T-helper 1 cell treated with Interleukin-12 subunit alpha and Interleukin-12 subunit beta and Interleukin-4 antibody, amounts not matched to agents 30 ng/mL and 1 ng/mL, for 36 hours (primary cell): ENCODE data around the gene TAF11. TPM values are rescaled to one million over a fixed set of nuclear protein-coding genes. Genes with fewer than 3 reads are reported as not detected.
"Not testable (repeated sequence)": the region's sequence is repeated elsewhere in the genome, so short reads cannot be mapped to it uniquely, and the experiment has no call there.

Source experiments
- intact Hi-C: fragments of 100-400 bp; cut with micrococcal nuclease; formaldehyde crosslinking; loops from one replicate; pipeline ENCODE4 v1.15.1; 2024
- total RNA-seq: library from RNA; stranded (reverse); gene quantifications from 2 replicates; pipeline ENCODE4 v1.2.3, GENCODE V29; 2022

Gene TAF11
- total RNA-seq, 1 donor from 2014 or later, result 30.3 TPM

DNA sequence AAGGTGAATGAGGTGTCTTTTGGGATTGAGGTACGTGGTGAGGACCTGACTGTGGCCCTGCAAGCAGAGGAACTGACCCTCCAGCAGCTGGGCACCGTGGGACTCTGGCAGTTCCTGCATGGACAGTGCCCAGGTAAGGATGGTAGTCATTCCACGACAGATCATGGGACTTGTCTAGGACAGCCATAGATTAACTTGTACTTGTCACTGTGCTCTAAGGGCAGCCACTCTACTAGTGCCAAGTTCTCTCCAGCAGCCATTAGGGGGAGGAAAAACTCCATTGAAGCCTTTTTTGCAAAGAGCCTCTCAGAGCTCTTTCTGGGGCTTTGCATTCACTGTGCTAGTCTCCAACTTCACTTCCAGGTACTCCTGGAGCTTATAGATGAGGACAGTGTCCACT lies 20.4 kb downstream of the TAF11 start:
- intact Hi-C loops, result no loop called here

DNA sequence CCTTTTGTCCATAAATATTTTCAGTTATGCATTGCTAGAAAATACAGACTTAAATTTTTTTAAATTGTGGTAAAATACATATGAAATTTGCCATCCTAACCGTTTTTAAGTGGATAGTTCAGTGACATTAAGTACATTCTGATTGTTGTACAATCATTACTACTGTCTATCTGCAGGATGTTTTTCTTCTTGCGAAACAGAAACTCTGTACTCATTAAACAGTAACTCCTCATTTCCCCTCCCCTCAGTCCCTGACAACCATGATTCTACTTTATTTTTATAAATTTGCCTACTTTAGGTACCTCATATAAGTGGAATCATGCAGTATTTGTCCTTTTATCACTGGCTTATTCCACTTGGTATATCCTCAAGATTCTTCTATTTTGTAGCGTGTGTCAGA lies 21.3 kb downstream of the TAF11 start:
- intact Hi-C loops, result no loop called here

DNA sequence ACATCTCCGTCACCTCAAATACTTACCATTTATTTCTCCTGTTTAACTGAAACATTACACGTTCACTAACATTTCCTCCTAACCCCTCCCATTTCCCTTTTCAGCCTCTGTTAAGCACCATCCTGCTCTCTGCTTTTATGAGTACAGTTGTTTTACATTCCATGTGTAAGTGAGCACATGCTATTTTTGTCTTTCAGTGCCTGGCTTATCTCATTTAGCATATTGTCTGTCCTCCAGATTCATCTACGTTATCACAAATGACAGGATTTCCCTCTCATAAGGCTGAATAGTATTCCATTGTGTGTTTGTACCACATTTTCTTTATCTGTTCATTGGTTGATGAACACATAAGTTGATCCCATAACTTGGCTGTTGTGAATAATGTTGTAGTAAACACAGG lies 22.7 kb downstream of the TAF11 start:
- intact Hi-C loops, result no loop called here

DNA sequence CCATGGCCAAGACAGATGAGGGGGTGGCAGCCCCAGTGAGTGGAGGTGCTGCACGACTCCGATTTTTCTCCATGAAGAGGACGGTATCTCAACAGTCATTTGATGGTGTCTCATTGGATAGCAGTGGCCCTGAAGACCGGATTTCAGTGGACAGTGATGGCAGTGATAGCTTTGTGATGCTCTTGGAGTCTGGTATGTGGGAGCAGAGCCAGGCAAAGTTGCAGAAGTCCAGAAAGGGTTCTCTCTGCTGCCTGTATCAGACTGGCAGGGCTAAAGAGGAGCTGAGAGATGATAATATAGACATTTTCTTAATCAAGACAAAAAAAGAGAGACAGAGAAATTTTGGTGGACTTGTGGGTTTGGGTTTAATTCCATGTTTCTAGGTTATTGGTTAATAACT lies 23.8 kb downstream of the TAF11 start:
- intact Hi-C loops, result no loop called here

DNA sequence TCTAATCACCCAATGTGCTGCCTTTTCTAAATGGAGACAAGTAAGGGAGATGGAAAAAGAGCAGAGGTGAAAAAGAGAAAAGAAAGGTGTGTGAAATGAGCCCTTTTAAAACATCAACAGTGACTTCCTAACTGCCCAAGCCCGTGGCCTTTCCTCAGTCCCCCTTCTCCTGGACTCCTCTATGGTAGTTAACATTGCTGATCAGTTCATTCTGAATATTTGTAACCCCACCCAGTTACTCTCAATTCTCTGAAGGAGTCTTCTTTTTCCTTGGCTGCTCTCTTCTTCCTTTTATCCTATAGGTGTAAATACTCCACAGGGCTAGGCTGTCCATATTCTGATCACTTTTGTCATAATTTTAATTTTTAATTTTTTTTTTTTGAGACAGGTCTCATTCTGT lies 27.1 kb downstream of the TAF11 start:
- intact Hi-C loops, result no loop called here

DNA sequence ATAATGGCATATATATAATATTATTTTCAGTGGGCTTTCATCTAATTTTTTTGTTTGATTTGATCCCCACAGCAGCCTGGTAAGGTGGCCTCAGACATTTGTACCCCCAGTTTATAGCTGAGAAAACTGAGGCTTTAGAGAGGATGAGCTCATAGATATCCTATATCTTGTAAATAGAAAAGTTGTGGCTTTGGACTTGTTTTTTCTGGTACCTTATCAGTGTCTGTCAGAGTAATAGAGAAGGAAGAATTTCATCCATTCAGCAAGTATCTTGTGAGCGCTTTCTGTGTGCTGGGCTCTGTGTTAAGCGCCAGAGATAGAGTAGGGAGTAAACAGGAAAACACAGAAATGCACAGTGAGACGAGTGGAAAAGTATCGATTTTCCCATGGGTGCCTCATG lies 27.9 kb downstream of the TAF11 start:
- intact Hi-C loops, result no loop called here

DNA sequence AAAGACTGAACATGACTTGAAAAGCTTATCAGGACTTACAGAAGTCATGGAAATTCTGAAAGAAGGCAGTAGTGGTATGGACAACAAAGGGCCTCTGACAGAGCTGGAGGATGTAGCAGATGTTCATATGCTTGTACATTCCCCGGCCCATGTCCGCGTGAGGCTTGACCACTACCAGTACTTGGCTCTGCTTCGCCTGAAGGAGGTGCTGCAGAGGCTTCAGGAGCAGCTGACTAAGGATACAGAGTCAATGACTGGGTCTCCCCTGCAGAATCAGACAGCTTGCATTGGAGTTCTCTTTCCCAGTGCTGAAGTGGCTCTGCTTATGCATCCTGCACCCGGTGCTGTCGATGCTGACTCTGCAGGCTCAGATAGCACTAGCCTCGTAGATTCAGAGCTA lies 29.2 kb downstream of the TAF11 start:
- intact Hi-C loops, result no loop called here

DNA sequence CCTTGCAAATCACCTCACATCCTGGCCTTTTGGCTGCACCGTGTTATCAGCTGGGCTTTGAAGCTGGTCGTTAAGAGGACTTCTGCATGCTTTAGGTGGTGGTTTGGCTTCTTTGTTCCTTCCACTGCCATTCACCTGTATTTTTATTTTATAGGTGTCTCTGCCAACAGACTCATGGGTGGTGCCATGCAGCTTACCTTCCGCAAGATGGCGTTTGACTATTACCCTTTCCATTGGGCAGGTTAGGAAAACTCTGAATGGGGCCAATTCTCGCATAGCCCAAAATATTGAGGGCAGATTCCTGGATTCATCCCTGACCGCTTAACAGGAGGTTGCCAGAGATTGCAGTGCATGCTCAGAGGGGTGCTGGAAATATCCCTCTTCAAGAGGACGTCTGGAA lies 32.4 kb downstream of the TAF11 start:
- intact Hi-C loops, result no loop called here

DNA sequence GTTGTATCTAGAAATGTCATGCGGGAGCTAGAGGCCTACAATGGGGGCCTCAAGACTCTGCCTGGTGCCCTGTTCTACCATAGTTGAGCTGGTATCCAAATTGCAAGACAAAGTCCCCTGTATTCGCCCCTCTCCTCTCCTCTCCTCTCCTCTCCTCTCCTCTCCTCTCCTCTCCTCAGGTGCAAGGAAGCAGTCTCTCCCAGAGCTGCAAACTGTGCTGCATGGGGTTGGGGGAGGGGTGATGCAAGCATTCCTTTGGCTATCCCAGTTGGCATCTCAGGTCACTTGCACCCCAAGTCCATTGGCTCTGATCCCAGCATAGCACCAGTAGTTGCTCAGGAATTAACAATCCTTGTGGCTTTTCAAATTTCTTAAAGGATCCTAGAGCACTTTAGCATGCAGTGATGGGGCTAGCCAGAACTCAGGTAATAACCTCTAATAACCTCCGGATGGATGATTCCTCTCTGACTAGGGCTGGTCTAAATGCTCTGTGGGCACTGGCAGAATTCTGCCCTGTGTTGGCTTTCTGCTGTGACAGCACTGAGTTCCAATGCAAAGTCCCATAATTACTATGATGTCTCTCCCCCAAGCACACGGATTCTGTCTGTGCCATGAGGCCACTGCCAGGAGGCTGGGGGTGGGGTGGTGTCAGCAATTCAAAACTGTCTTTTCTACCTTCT lies 35.3 kb downstream of the TAF11 start:
- intact Hi-C loops, result no loop called here

DNA sequence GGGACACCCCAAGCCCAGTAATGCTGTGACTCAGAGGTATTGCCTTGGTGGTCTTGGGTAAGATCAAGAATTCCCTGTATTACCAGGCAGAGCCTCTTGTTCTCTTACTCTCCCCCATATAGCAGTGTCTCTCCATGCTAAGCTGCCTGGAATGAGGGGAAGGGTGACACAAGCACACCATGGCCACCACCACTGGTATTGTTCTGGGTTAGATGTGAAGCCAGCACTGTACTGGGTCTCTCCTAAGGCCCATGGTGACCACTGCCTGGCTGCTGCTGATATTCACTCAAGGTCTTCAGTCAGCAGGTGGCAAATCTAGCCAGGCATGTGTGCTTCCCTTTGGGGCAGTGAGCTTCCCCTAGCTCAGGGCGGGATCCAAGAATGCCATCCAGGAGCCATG lies 36.5 kb downstream of the TAF11 start:
- intact Hi-C loops, result no loop called here

DNA sequence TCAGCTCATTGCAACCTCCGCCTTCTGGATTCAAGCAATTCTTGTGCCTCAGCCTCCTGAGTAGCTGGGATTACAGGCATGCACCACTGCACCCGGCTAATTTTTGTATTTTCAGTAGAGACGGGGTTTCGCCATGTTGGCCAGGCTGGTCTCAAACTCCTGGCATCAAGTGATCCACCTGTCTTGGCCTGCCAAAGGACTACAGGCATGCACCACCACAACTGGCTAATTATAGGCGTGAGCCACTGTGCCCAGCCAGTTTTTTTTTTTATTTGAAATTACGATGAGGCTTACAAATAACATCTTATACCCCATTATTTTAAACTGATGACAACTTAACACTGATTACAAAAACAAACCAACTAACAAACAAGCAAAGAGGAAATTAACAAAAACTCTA lies 38.8 kb downstream of the TAF11 start:
- intact Hi-C loops, result not testable (repeated sequence)

DNA sequence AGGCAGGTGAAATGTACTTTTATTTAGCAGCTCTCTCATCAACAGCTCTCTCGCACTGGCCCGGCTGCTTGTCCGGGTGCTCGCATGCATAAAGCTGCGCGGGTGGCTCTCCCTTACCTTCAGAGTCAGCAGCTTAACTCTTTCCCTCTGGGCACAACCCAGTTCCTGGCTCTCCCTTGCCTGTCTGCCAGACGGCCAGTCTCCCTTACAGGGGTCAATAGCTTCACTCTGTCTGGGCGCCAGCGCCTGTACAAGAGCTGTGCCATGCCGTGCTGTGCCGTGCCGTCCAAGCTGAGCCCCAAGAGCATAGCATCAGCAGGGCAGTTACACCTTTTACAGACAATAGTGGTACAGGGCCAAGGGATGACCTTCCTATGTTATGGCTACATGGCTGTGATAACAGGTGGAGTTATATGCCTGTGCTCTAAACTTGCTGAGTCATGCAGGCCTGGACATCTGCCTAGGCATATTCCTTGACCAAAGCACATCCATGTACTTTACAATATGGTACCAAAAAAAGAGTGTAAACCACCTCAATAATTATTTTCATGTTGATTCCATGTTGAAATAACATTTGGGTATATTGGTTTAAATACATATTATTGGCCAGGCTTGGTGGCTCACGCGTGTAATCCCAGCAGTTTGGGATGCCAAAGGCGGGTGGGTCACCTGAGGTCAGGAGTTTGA lies 48.0 kb downstream of the TAF11 start:
- intact Hi-C loops, result no loop called here

DNA sequence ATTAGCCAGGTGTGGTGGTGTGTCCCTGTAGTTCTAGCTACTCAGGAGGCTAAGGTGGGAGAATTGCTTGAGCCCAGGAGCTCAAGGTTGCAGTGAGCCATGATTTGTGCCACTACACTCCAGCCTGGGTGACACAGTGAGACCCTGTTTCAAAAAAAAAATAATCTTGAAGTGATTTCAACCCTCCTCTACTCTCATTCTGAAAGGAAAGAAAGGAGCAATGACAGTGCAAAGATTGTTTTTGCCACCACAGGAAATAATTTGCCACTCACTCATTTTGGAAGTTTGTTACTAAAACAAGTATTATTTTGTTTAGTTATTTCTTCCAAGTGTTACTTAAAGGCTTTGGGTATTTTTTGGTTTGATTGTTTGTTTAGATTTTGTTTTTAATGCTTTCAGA lies 50.3 kb downstream of the TAF11 start:
- intact Hi-C loops, result no loop called here

DNA sequence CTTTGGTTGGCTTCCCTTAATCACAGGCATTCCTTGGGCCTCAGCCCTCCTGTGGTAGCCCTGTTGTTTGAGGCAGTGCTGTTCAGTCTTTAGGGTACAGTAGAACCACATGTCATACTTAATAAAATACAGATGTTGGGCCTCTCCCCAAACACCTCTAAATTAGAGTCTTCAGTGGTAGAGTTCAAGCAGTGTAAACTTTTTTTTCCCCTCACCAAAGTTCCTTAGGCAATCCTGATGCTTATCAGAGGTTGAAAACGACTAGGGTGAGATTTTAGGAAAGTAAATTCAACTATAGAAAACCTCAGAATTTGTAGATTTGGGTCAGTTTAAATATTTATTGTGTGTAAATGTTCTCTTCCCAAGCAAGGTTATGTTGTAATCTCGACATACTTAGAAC lies 51.4 kb downstream of the TAF11 start:
- intact Hi-C loops, result no loop called here

DNA sequence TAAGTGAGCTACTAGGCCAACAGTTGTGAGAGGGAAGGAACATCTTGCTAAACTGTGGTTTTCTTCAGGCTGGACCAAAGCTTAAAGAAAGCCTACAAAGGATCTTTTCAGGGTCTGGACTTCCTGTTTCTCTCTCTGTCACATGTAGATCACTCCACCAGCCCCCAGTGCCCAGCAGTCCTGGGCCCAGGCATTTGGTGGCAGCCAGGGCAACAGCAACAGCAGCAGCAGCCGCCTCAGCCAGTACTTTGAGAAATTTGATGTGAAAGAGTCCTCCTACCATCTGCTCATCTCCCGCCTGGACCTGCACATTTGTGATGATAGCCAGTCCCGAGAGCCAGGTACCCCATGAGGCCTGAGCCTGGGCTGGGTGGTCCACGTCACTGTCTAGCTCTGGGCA lies 51.8 kb downstream of the TAF11 start:
- intact Hi-C loops, result no loop called here

DNA sequence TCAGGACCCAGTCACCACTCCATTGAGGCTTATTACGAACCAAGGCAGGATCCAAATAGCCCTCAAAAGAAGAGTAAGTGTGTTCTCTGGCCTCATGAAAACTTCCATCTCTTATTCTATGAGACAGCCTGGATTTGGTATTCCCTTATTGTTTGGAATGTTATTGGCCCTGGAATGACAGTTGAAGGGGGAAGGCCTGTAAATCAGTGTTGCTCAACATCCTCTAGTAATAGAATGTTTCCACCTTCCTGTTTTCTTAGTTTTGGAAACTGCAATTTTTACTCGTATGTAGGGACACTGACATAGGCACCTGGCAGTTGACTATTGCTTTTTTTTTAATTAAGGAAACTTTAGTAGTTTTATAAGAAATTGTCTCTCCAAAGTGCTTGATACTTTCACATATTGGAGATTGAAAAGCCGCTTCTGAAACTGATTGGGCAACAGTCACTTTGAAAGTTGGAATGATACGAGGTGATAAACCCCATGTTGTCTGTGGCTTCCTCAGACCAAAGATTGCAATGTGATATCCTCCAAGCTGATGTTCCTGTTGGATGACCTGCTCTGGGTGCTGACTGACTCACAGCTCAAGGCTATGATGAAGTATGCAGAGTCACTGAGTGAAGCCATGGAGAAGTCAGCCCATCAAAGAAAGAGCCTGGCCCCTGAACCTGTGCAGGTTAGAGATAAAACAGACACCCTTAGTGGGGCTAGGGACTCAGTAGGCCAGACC lies 52.9 kb downstream of the TAF11 start:
- intact Hi-C loops, result no loop called here

DNA sequence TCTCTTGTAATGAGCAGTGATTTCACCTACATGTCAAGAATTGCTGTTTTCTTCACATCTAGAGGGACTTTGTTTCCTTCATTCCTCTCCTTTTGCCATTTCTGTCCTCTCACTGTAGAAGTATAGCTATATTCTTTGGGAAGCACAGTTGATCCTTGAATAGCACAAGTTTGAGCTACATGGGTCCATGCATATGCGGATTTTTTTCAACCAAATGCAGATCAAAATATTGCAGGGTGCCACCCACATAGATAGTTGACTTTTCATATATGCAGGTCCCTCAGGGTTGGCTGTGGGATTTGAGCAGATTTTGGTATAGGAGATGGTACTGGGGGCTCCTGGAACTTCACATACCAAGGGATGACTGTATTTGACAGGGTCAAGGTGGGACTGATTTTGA lies 54.9 kb downstream of the TAF11 start:
- intact Hi-C loops, result no loop called here

DNA sequence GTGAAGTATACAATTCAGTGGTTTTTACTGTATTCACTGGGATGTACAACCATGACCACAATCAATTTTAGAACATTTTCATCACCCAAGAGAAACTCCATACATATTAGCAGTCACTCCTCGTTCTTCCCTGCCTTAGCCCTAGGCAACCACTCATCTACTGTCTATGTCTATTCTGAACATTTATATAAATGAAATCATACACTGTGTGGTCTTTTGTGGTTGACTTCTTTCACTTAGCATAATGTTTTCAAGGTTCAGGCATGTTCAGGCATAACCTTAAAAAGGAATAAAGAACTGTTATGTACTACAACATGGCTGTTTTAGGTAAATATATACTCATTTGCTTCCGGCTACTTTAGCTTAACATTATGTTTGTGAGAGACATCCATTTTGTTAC lies 58.7 kb downstream of the TAF11 start:
- intact Hi-C loops, result no loop called here

Other genes starting within 250 kb of the TAF11 start
- 84.8 and 88.3 TPM in 2 replicates for gene ILRUN, start 191.3 kb downstream of the TAF11 start, total RNA-seq
- 114 and 124 TPM in 2 replicates for gene SNRPC, start 130.5 kb downstream of the TAF11 start, total RNA-seq
- 11.1 and 11.8 TPM in 2 replicates for gene BLTP3A, start 96.0 kb downstream of the TAF11 start, total RNA-seq
- 9.0 and 9.4 TPM in 2 replicates for gene ANKS1A, start 1.2 kb upstream of the TAF11 start, total RNA-seq